Measurements from ENCODE around the gene IMP3. TPM values are rescaled to one million over a fixed set of nuclear protein-coding genes. Genes with fewer than 3 reads are reported as not detected.

The IMP3 gene
- total and polyA plus RNA-seq, 9 of the 15 experiments (the other 6 are each of a cell fraction or from before 2014, with no cell fraction given), result 14.5 to 160 (median 74.4) TPM

DNA sequence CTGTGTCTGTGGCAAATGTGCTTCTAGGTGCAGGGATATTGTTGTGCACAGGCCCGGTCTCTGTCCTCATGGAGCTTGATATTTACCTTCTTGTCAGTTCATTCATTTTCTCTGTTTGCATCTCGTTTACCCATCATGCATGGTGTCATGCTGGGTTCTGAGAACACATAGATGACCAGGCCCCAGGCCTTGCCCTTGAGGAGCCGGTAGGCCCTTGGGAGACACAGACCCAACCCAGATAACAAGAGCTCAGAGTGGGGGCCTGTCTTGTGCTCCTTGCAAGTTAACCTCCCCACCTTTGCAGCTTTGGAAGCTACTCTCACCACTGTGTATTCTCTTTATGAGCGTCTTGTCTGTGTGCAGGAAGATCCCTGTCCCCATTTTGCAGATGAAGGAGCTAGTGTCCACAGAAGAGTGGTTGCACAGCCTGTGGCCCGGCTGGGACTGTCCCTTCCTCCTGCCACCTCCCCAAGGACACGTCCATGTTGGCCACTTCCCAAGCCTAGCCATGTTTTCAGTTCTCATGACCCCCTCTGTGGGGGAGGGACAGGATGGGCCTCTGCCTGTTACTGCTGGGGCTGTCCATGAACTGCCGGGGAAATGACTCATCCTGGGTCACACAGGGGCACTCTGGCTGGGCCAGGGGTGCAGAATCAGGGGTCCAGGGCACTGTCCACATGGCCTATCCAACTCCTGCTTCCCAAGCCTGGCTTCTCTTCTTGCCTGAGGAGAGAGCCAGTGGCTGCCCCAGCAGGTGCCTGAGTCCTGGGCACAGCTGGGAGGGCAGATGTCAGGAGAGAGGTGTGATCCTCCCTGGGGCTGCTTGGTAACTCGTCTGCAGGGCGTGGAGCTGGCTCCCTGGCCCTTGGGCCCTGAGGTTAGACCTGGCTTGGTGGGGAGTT lies 11.1 kb upstream of the IMP3 start (continued):
- TF ChIP-seq, protein P1, sequence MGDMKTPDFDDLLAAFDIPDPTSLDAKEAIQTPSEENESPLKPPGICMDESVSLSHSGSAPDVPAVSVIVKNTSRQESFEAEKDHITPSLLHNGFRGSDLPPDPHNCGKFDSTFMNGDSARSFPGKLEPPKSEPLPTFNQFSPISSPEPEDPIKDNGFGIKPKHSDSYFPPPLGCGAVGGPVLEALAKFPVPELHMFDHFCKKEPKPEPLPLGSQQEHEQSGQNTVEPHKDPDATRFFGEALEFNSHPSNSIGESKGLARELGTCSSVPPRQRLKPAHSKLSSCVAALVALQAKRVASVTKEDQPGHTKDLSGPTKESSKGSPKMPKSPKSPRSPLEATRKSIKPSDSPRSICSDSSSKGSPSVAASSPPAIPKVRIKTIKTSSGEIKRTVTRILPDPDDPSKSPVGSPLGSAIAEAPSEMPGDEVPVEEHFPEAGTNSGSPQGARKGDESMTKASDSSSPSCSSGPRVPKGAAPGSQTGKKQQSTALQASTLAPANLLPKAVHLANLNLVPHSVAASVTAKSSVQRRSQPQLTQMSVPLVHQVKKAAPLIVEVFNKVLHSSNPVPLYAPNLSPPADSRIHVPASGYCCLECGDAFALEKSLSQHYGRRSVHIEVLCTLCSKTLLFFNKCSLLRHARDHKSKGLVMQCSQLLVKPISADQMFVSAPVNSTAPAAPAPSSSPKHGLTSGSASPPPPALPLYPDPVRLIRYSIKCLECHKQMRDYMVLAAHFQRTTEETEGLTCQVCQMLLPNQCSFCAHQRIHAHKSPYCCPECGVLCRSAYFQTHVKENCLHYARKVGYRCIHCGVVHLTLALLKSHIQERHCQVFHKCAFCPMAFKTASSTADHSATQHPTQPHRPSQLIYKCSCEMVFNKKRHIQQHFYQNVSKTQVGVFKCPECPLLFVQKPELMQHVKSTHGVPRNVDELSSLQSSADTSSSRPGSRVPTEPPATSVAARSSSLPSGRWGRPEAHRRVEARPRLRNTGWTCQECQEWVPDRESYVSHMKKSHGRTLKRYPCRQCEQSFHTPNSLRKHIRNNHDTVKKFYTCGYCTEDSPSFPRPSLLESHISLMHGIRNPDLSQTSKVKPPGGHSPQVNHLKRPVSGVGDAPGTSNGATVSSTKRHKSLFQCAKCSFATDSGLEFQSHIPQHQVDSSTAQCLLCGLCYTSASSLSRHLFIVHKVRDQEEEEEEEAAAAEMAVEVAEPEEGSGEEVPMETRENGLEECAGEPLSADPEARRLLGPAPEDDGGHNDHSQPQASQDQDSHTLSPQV (IDR thresholded peaks at IDR 0.05), result peak; percentile 92
- TF ChIP-seq SMAD4 (CRISPR knock-in tag; conservative IDR thresholded peaks at IDR 0.05), result peak; percentile 83
- TF ChIP-seq WHSC1 (IDR thresholded peaks at IDR 0.05; ENCODE audit: low read length), result no peak
- peak; percentile 60 for TF ChIP-seq TOE1 (IDR thresholded peaks at IDR 0.05; ENCODE audit: borderline replicate concordance)
- no peak for TF ChIP-seq TOE1 (CRISPR knock-in tag; IDR thresholded peaks at IDR 0.05; ENCODE audit: borderline replicate concordance, low read depth)
- TF ChIP-seq POLR2G (IDR thresholded peaks at IDR 0.05; ENCODE audit: low read depth, low read length), result peak; percentile 51
- TF ChIP-seq, protein P2, sequence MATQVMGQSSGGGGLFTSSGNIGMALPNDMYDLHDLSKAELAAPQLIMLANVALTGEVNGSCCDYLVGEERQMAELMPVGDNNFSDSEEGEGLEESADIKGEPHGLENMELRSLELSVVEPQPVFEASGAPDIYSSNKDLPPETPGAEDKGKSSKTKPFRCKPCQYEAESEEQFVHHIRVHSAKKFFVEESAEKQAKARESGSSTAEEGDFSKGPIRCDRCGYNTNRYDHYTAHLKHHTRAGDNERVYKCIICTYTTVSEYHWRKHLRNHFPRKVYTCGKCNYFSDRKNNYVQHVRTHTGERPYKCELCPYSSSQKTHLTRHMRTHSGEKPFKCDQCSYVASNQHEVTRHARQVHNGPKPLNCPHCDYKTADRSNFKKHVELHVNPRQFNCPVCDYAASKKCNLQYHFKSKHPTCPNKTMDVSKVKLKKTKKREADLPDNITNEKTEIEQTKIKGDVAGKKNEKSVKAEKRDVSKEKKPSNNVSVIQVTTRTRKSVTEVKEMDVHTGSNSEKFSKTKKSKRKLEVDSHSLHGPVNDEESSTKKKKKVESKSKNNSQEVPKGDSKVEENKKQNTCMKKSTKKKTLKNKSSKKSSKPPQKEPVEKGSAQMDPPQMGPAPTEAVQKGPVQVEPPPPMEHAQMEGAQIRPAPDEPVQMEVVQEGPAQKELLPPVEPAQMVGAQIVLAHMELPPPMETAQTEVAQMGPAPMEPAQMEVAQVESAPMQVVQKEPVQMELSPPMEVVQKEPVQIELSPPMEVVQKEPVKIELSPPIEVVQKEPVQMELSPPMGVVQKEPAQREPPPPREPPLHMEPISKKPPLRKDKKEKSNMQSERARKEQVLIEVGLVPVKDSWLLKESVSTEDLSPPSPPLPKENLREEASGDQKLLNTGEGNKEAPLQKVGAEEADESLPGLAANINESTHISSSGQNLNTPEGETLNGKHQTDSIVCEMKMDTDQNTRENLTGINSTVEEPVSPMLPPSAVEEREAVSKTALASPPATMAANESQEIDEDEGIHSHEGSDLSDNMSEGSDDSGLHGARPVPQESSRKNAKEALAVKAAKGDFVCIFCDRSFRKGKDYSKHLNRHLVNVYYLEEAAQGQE (IDR thresholded peaks at IDR 0.05; ENCODE audit: borderline replicate concordance), result peak; percentile 20; the same call in 1 of the 2 replicates
- TF ChIP-seq, protein P2 (CRISPR knock-in tag; IDR thresholded peaks at IDR 0.05; ENCODE audit: low read depth), result no peak
- peak; percentile 77 for TF ChIP-seq NR2C1 (IDR thresholded peaks at IDR 0.05)
- TF ChIP-seq NR2C1 (tag; IDR thresholded peaks at IDR 0.05), result peak; percentile 77
- TF ChIP-seq KLF16 (IDR thresholded peaks at IDR 0.05), result peak; percentile 47
- TF ChIP-seq ATF1 (CRISPR knock-in tag; IDR thresholded peaks at IDR 0.05), result no peak
- TF ChIP-seq ATF1 (tag; IDR thresholded peaks at IDR 0.05), result peak; percentile 62; the same call in 1 of the 2 replicates
- peak; percentile 94 for TF ChIP-seq SMARCA4 (IDR thresholded peaks at IDR 0.05)
- peak; percentile 64 for TF ChIP-seq NCOR1 (IDR thresholded peaks at IDR 0.05)
- 0 out of 2 replicates have a peak, but pooled peaks have one; percentile 48 for TF ChIP-seq ZNF311 (CRISPR knock-in tag; IDR thresholded peaks at IDR 0.05)
- TF ChIP-seq SMARCC2 (IDR thresholded peaks at IDR 0.05; ENCODE audit: low read depth), result peak; percentile 79
